ENCODE data around the gene MEIKIN.

Gene MEIKIN

GRCh38 chr5:131766689-131767088 is 178.8 kb downstream of the MEIKIN start:
- DNase-seq, result no peak

GRCh38 chr5:131765261-131765660 is 180.2 kb downstream of the MEIKIN start:
- no peak for DNase-seq

GRCh38 chr5:131763968-131764367 is 181.5 kb downstream of the MEIKIN start:
- no peak for DNase-seq

- DNase-seq, result no peak
Observed at GRCh38 chr5:131760793-131761192, 184.7 kb downstream of the MEIKIN start.

GRCh38 chr5:131759704-131760103 is 185.8 kb downstream of the MEIKIN start:
- DNase-seq, result no peak

GRCh38 chr5:131758520-131758900 is 187.0 kb downstream of the MEIKIN start:
- no peak for DNase-seq

GRCh38 chr5:131757830-131758519 is 187.5 kb downstream of the MEIKIN start:
- no peak for DNase-seq

Measured in activated naive CD4-positive, alpha-beta T cell treated with Interleukin-2 at 50 U/mL for 16 hours (primary cell).